ENCODE measurements around the gene GNAT2.

The GNAT2 gene

GRCh38 chr1:109629372-109630030 is 10.1 kb upstream of the GNAT2 start:
- Histone ChIP-seq H3K9me2 (ENCODE audit: low read depth, low read length) (no peaks in the 10 kb centered on the region), H3K79me2 (ENCODE audit: insufficient read depth, low read length) (no peaks in the 10 kb centered on the region), H3F3A (ENCODE audit: insufficient read depth, low read length) (no peaks in the 10 kb centered on the region), H3K27ac (ENCODE audit: low read depth, low read length, poor library complexity, severe bottlenecking) (no peak overlapping the region), H4K20me1 (ENCODE audit: insufficient read depth, low read length) (no peaks in the 10 kb centered on the region), H3K36me3 (ENCODE audit: insufficient read depth, low read length) (peaks cover 52% of the 10 kb centered on the region), H3K4me1 (ENCODE audit: insufficient read depth, low read length, severe bottlenecking) (peaks cover 10% of the 10 kb centered on the region), H2AFZ (ENCODE audit: low read length) (no peak overlapping the region), H3K4me2 (ENCODE audit: low read length) (no peak overlapping the region), H3K27me3 (ENCODE audit: insufficient read depth, low read length) (no peaks in the 10 kb centered on the region), H3K9ac (ENCODE audit: low read length) (no peak overlapping the region), H3K4me3 (ENCODE audit: low read depth, low read length, poor library complexity, severe bottlenecking) (no peak overlapping the region), H3K9me3 (ENCODE audit: low read length) (no peaks in the 10 kb centered on the region)
- no peak for TF ChIP-seq EZH2 (IDR thresholded peaks at IDR 0.05; ENCODE audit: borderline replicate concordance, low read length)
- TF ChIP-seq, protein P1, sequence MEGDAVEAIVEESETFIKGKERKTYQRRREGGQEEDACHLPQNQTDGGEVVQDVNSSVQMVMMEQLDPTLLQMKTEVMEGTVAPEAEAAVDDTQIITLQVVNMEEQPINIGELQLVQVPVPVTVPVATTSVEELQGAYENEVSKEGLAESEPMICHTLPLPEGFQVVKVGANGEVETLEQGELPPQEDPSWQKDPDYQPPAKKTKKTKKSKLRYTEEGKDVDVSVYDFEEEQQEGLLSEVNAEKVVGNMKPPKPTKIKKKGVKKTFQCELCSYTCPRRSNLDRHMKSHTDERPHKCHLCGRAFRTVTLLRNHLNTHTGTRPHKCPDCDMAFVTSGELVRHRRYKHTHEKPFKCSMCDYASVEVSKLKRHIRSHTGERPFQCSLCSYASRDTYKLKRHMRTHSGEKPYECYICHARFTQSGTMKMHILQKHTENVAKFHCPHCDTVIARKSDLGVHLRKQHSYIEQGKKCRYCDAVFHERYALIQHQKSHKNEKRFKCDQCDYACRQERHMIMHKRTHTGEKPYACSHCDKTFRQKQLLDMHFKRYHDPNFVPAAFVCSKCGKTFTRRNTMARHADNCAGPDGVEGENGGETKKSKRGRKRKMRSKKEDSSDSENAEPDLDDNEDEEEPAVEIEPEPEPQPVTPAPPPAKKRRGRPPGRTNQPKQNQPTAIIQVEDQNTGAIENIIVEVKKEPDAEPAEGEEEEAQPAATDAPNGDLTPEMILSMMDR (IDR thresholded peaks at IDR 0.05; ENCODE audit: low read length) = no peak

DNA sequence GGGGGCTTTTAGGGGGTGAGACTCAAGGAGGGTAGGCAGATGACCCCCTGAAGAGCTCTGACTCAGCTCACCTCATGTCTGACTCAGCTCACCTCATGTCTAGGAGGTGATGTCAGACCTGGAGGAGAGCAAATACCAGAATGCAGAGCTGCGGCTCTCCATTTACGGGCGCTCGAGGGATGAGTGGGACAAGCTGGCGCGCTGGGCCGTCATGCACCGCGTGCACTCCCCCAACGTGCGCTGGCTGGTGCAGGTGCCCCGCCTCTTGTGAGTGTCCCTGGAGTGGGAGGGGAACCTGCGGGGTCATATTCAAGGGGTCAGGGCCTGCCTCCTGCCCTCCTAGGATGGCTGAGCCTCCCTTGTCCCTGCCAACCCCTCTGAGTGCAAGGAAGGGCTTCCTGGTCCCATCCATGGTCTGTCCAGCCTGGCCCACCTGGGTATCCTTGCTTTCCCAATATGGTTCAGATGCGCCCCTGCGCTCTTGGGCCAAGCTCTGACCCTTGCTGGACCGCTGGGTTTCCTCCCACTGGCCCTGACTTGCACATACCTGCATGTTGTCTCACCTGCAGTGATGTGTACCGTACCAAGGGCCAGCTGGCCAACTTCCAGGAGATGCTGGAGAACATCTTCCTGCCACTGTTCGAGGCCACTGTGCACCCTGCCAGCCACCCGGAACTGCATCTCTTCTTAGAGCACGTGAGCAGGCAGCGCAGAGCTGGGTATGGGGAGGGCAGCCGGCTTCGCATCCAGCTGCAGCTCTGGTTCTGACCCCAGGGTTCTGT is 9.3 kb upstream of the GNAT2 start:
- Histone ChIP-seq H3K27me3 (ENCODE audit: insufficient read depth, low read length) (no peaks in the 10 kb centered on the region), H4K20me1 (ENCODE audit: insufficient read depth, low read length) (no peaks in the 10 kb centered on the region), H3K9me2 (ENCODE audit: low read depth, low read length) (no peaks in the 10 kb centered on the region), H3K9me3 (ENCODE audit: low read length) (no peaks in the 10 kb centered on the region), H3K9ac (ENCODE audit: low read length) (no peak overlapping the region), H3K4me3 (ENCODE audit: low read depth, low read length, poor library complexity, severe bottlenecking) (no peak overlapping the region), H3K36me3 (ENCODE audit: insufficient read depth, low read length) (peaks cover 52% of the 10 kb centered on the region), H3K4me2 (ENCODE audit: low read length) (no peak overlapping the region), H3F3A (ENCODE audit: insufficient read depth, low read length) (no peaks in the 10 kb centered on the region), H3K27ac (ENCODE audit: low read depth, low read length, poor library complexity, severe bottlenecking) (no peak overlapping the region), H3K79me2 (ENCODE audit: insufficient read depth, low read length) (no peaks in the 10 kb centered on the region), H3K4me1 (ENCODE audit: insufficient read depth, low read length, severe bottlenecking) (peaks cover 17% of the 10 kb centered on the region), H2AFZ (ENCODE audit: low read length) (no peak overlapping the region)
- TF ChIP-seq EZH2 (IDR thresholded peaks at IDR 0.05; ENCODE audit: borderline replicate concordance, low read length) = no peak
- TF ChIP-seq, protein P1 (IDR thresholded peaks at IDR 0.05; ENCODE audit: low read length) = no peak

- H3K79me2 ChIP-seq (ENCODE audit: insufficient read depth, low read length) = no peaks in the 10 kb centered on the region
- no peak overlapping the region for H3K27ac ChIP-seq (ENCODE audit: low read depth, low read length, poor library complexity, severe bottlenecking)
- no peak overlapping the region for H3K4me2 ChIP-seq (ENCODE audit: low read length)
- peaks cover 52% of the 10 kb centered on the region for H3K36me3 ChIP-seq (ENCODE audit: insufficient read depth, low read length)
- no peak overlapping the region for H3K9ac ChIP-seq (ENCODE audit: low read length)
- H4K20me1 ChIP-seq (ENCODE audit: insufficient read depth, low read length) = no peaks in the 10 kb centered on the region
- no peaks in the 10 kb centered on the region for H3K9me2 ChIP-seq (ENCODE audit: low read depth, low read length)
- H2AFZ ChIP-seq (ENCODE audit: low read length) = no peak overlapping the region
- no peak overlapping the region for H3K4me3 ChIP-seq (ENCODE audit: low read depth, low read length, poor library complexity, severe bottlenecking)
- TF ChIP-seq, protein P1 (IDR thresholded peaks at IDR 0.05; ENCODE audit: low read length) = no peak
- TF ChIP-seq EZH2 (IDR thresholded peaks at IDR 0.05; ENCODE audit: borderline replicate concordance, low read length) = no peak
- peaks cover 26% of the 10 kb centered on the region for H3K4me1 ChIP-seq (ENCODE audit: insufficient read depth, low read length, severe bottlenecking)
- H3K9me3 ChIP-seq (ENCODE audit: low read length) = no peaks in the 10 kb centered on the region
- H3K27me3 ChIP-seq (ENCODE audit: insufficient read depth, low read length) = no peaks in the 10 kb centered on the region
- no peaks in the 10 kb centered on the region for H3F3A ChIP-seq (ENCODE audit: insufficient read depth, low read length)
Observed at GRCh38 chr1:109627692-109628399, 8.4 kb upstream of the GNAT2 start.
